Upper lobe of left lung (tissue), 6 donors: ENCODE results near the gene CRACDL. TPM values are rescaled to one million over a fixed set of nuclear protein-coding genes. Genes with fewer than 3 reads are reported as not detected.
A peak's percentile ranks its signal among the peaks of the same experiment; 100 is the strongest.

ENCODE experiments used
- ATAC-seq, 2 donors: fragments of 200-7000 bp; cut with Tn5 transposase; one replicate each; pipeline ENCODE4 v1.9.1; 2022; ENCODE audit warnings: mild to moderate bottlenecking in 2 of 2, moderate library complexity in 2 of 2; ENCODE audit not compliant: low FRiP score in 2 of 2
- DNase-seq, 2 donors: peaks; one replicate each; pipeline ENCODE4 v3.0.0-alpha.2; 2019 to 2020
- H3K27ac ChIP-seq, 4 donors: fragments of 200-600 bp; sonication (generic); one replicate each; pipeline ENCODE4 v1.5.1; 2016 to 2019
- H3K27me3 ChIP-seq, 4 donors: fragments of 200-600 bp; sonication (generic); one replicate each; pipeline ENCODE4 v1.5.1; 2017 to 2019
- H3K36me3 ChIP-seq, 4 donors: fragments of 200-600 bp; sonication (generic); one replicate each; pipeline ENCODE4 v1.5.1; 2016 to 2019
- H3K4me1 ChIP-seq, 4 donors: fragments of 200-600 bp; sonication (generic); one replicate each; pipeline ENCODE4 v1.5.1; 2018 to 2019
- H3K4me3 ChIP-seq, 4 donors: fragments of 200-600 bp; sonication (generic); one replicate each; pipeline ENCODE4 v1.5.1; 2017 to 2019; ENCODE audit warnings: mild to moderate bottlenecking in 2 of 4, moderate library complexity in 1 of 4
- H3K9me3 ChIP-seq, 4 donors: fragments of 200-600 bp; sonication (generic); one replicate each; pipeline ENCODE4 v1.5.1; 2018 to 2019
- CTCF ChIP-seq, 6 experiments: fragments of 450-650 bp in 4 of 6; fragments of 200-600 bp in 2 of 6; sonication (generic) in 2 of 6; IDR thresholded peaks; one replicate each; pipeline ENCODE4 v1.5.1; 2016 to 2019; ENCODE audit warnings: antibody characterized with exemption in 6 of 6
- EP300 ChIP-seq, 4 donors: sonication (generic); formaldehyde crosslinking; IDR thresholded peaks; one replicate each; pipeline ENCODE4 v1.5.1; 2017; ENCODE audit warnings: antibody characterized with exemption in 4 of 4, control low read depth in 2 of 4
- POLR2A ChIP-seq, 4 donors: fragments of 450-650 bp; IDR thresholded peaks; one replicate each; pipeline ENCODE4 v1.5.1; 2016 to 2017; ENCODE audit warnings: antibody characterized with exemption in 4 of 4, mild to moderate bottlenecking in 2 of 4
- POLR2AphosphoS5 ChIP-seq, 2 donors: sonication (generic); formaldehyde crosslinking; IDR thresholded peaks; one replicate each; pipeline ENCODE4 v1.5.1; 2017; ENCODE audit warnings: antibody characterized with exemption in 2 of 2
- WGBS, 2 donors: methylation state at CpG; one replicate each; pipeline ENCODE4 v1.1.5; 2017 to 2018; 5-methylcytosine and 5-hydroxymethylcytosine counted together
- total RNA-seq, 6 donors: library from RNA; depleted of rRNA in 4 of 6; stranded (reverse); fragments of >200 nt in 4 of 6; gene quantifications; one replicate each; pipeline versions ENCODE4 v1.1.0 to v1.2.1, GENCODE V29; 2016 to 2021
- donor health status: DM: no; HTN: no; CAD: no; lungs with moderate emphysema.
- donor health status: DM: no; HTN: yes; CAD: no; lungs with severe emphysema.

CRACDL gene
- total RNA-seq, 6 donors from 2014 or later: 14.6 to 33.4 (median 20.2) TPM

- Histone ChIP-seq H3K4me1 (peaks cover 22 to 44% (median 36%) of the 10 kb centered on the region in 4 donors), H3K27me3 (no peaks in the 10 kb centered on the region), H3K4me3 (no peak overlapping the region), H3K9me3 (no peaks in the 10 kb centered on the region), H3K36me3 (no peaks in the 10 kb centered on the region), H3K27ac (peak overlapping the region in 2 of 4 donors; percentile 62 to 76)
- 26% methylated on average over 4 of the region's 4 CpGs for WGBS, 2 donors
- DNase-seq: no peak
- no peak for ATAC-seq
- TF ChIP-seq POLR2AphosphoS5 (IDR thresholded peaks at IDR 0.05) (no peak), POLR2A (IDR thresholded peaks at IDR 0.05) (no peak), EP300 (IDR thresholded peaks at IDR 0.05) (no peak)
Observed at GRCh38 chr2:98908931-98909316, 27.1 kb downstream of the CRACDL start.

- DNase-seq (no peak), ATAC-seq (no peak)
- H3K4me1 ChIP-seq: peaks cover 22 to 39% (median 32%) of the 10 kb centered on the region in 4 donors
- no peak overlapping the region for H3K27ac ChIP-seq
- TF ChIP-seq CTCF (IDR thresholded peaks at IDR 0.05): no peak
- TF ChIP-seq POLR2A (IDR thresholded peaks at IDR 0.05): no peak
- TF ChIP-seq POLR2AphosphoS5 (IDR thresholded peaks at IDR 0.05): no peak
- no peak for TF ChIP-seq EP300 (IDR thresholded peaks at IDR 0.05)
- 72 to 80% methylated on average over 10 to 11 of the region's 11 CpGs for WGBS, 2 donors
- H3K4me3 ChIP-seq: no peak overlapping the region
- no peaks in the 10 kb centered on the region for H3K27me3 ChIP-seq
- H3K36me3 ChIP-seq: no peaks in the 10 kb centered on the region
- H3K9me3 ChIP-seq: no peaks in the 10 kb centered on the region
Observed at GRCh38 chr2:98907966-98908905, 27.8 kb downstream of the CRACDL start.

- Histone ChIP-seq H3K9me3 (no peaks in the 10 kb centered on the region), H3K36me3 (no peaks in the 10 kb centered on the region), H3K4me3 (no peak overlapping the region), H3K27me3 (no peaks in the 10 kb centered on the region), H3K27ac (no peak overlapping the region), H3K4me1 (peaks cover 21 to 32% (median 25%) of the 10 kb centered on the region in 4 donors)
- 84 to 88% methylated on average over 4 of the region's 4 CpGs for WGBS, 2 donors
- TF ChIP-seq POLR2A (IDR thresholded peaks at IDR 0.05): no peak
- TF ChIP-seq CTCF (IDR thresholded peaks at IDR 0.05): no peak
- no peak for TF ChIP-seq EP300 (IDR thresholded peaks at IDR 0.05)
- TF ChIP-seq POLR2AphosphoS5 (IDR thresholded peaks at IDR 0.05): no peak
- no peak for ATAC-seq
- DNase-seq: no peak
Observed at GRCh38 chr2:98907385-98907784, 28.6 kb downstream of the CRACDL start.

GRCh38 chr2:98903767-98904485, 32.1 kb downstream of the CRACDL start:
- Histone ChIP-seq H3K27ac (no peak overlapping the region), H3K9me3 (no peaks in the 10 kb centered on the region), H3K4me1 (peaks cover under 1 to 11% (median 6%) of the 10 kb centered on the region in 4 donors), H3K36me3 (no peaks in the 10 kb centered on the region), H3K27me3 (no peaks in the 10 kb centered on the region), H3K4me3 (no peak overlapping the region)
- WGBS, 2 donors: 79 to 85% methylated on average over 13 of the region's 13 CpGs
- ATAC-seq (no peak), DNase-seq (no peak)
- TF ChIP-seq POLR2AphosphoS5 (IDR thresholded peaks at IDR 0.05) (no peak), EP300 (IDR thresholded peaks at IDR 0.05) (no peak), CTCF (IDR thresholded peaks at IDR 0.05) (no peak), POLR2A (IDR thresholded peaks at IDR 0.05) (no peak)

- H3K4me1 ChIP-seq: peaks cover 0 to 9% (median 2%) of the 10 kb centered on the region in 4 donors
- 90 to 95% methylated on average over 5 to 9 of the region's 9 CpGs for WGBS, 2 donors
- no peak overlapping the region for H3K27ac ChIP-seq
- TF ChIP-seq CTCF (IDR thresholded peaks at IDR 0.05) (no peak), POLR2A (IDR thresholded peaks at IDR 0.05) (no peak), POLR2AphosphoS5 (IDR thresholded peaks at IDR 0.05) (no peak), EP300 (IDR thresholded peaks at IDR 0.05) (no peak)
- no peaks in the 10 kb centered on the region for H3K36me3 ChIP-seq
- ATAC-seq (no peak), DNase-seq (no peak)
- H3K27me3 ChIP-seq: no peaks in the 10 kb centered on the region
- H3K4me3 ChIP-seq: no peak overlapping the region
- no peaks in the 10 kb centered on the region for H3K9me3 ChIP-seq
Observed at GRCh38 chr2:98903064-98903355, 33.0 kb downstream of the CRACDL start.
